ENCODE results near the gene SLC34A3. TPM values are rescaled to one million over a fixed set of nuclear protein-coding genes. Genes with fewer than 3 reads are reported as not detected.
A peak's percentile ranks its signal among the peaks of the same experiment; 100 is the strongest.

The SLC34A3 gene
- total RNA-seq, 2 donors from 2014 or later: 0.54 TPM; not detected in 1

DNA sequence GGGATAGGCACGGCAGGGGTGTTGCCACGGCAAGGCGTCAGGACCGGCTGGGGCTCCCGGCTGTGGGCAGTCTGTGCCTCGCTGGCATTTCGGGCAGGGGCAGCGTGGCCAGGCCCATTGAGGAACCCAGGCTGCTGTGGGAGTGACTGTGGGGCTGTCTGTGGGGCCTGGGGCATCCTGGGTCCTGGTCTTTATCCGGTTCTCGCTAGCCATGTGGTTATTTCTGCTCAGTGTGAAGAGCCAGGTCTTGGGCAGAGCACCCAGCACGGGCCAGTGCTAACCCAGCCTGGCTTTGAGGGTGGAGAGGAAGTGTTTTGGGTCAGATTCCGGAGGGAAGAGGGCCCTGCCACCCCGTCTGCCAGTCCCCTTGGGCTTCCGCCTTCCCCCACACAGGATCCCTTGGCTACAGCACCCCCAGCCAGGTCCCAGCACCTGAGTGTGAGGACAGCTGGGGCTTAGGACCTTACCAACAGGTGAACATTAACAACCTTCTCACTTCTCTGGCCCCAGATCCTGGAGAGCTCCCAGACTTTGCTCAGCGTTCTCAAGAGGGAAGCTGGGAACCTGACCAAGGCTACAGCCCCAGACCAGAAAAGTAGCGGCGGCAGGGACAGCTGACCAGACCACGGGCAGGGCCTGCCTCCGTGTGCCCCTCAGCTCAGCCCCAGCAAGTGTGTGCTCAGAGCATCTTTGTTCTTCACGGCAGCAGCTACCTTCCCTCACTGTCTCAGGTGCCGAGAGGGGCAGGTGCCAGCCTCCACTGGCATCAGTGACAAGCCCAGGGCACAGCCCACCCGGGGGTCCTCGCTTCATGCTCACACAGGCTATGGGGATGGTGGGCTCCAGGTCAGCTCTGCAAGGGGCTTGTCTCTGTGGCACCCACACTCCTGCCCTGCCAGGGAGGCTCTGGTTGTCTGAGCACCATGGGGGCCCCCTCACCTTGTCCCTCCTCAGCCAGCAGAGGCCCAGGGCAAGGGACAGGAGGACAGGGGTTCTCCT lies 41.1 kb upstream of the SLC34A3 start:
- DNase-seq (ENCODE audit: low spot score): no peak
- H3K36me3 ChIP-seq: peaks cover 21% of the 10 kb centered on the region
- H3K27ac ChIP-seq: peak overlapping the region; percentile 93
- peaks cover 30 to 39% of the 10 kb centered on the region in 2 donors for H3K4me1 ChIP-seq (ENCODE audit: control insufficient read depth in 1 of 2, low read depth in 2 of 2)
- TF ChIP-seq CTCF (IDR thresholded peaks at IDR 0.05): no peak
- ATAC-seq (ENCODE audit: insufficient number of reproducible peaks, low FRiP score, low read depth): no peak
- no peaks in the 10 kb centered on the region for H3K27me3 ChIP-seq (replicated peaks; ENCODE audit: insufficient read depth)
- no peaks in the 10 kb centered on the region for H3K9me3 ChIP-seq
- H3K4me3 ChIP-seq: peak overlapping the region; percentile 84

GRCh38 chr9:137190315-137190856 lies 40.3 kb upstream of the SLC34A3 start:
- Histone ChIP-seq H3K4me3 (no peak overlapping the region), H3K27me3 (replicated peaks; ENCODE audit: insufficient read depth) (no peaks in the 10 kb centered on the region), H3K9me3 (no peaks in the 10 kb centered on the region), H3K36me3 (peaks cover 19% of the 10 kb centered on the region), H3K4me1 (ENCODE audit: control insufficient read depth in 1 of 2, low read depth in 2 of 2) (peaks cover 30 to 39% of the 10 kb centered on the region in 2 donors), H3K27ac (peak overlapping the region in 1 of 2 donors; percentile 93)
- DNase-seq (ENCODE audit: low spot score): no peak
- TF ChIP-seq CTCF (IDR thresholded peaks at IDR 0.05): no peak
- ATAC-seq (ENCODE audit: insufficient number of reproducible peaks, low FRiP score, low read depth): no peak

GRCh38 chr9:137191245-137191644 lies 39.5 kb upstream of the SLC34A3 start:
- TF ChIP-seq CTCF (IDR thresholded peaks at IDR 0.05): no peak
- H3K27me3 ChIP-seq (replicated peaks; ENCODE audit: insufficient read depth): no peaks in the 10 kb centered on the region
- no peaks in the 10 kb centered on the region for H3K9me3 ChIP-seq
- no peak overlapping the region for H3K4me3 ChIP-seq
- ATAC-seq (ENCODE audit: insufficient number of reproducible peaks, low FRiP score, low read depth) (no peak), DNase-seq (ENCODE audit: low spot score) (no peak)
- peaks cover 28 to 34% of the 10 kb centered on the region in 2 donors for H3K4me1 ChIP-seq (ENCODE audit: control insufficient read depth in 1 of 2, low read depth in 2 of 2)
- H3K27ac ChIP-seq: no peak overlapping the region
- H3K36me3 ChIP-seq: peaks cover 15% of the 10 kb centered on the region

DNA sequence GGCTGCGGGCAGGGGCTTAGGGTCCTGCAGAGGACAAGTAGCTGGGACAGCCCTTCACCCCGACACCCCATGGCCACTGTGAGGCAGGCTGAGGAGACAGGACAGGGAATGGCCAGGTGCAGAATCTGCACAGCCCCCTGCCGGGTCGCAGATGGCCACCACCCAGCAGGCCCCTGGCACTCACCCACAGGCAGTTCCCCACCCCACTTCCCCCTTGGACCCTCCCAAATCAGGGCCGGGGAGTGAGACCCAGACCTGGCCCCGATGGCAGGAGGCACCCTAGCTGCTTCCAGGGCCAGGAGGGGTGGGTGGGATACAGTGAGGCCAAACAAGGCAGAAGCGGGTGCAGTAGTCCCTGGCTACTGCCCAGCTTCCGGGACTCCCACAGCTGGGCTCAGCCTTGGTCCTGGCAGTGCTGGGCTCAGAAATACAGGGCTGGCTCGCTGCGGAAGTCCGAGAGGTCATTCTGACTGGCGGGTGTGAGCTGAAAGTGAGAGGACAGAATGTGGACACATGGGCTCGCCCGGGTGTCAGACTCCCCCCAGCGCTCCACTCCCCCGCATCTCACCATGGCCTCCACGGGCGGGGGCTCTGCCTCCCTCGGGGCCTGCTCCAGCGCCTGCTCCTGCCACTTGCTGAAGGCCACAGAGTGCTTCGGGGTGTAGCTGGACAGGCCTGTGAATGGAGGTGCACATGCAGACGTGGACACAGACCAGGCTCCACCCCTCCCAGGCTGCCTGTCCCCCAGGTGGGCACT lies 38.8 kb upstream of the SLC34A3 start:
- ATAC-seq (ENCODE audit: insufficient number of reproducible peaks, low FRiP score, low read depth) (no peak), DNase-seq (ENCODE audit: low spot score) (no peak)
- Histone ChIP-seq H3K4me3 (no peak overlapping the region), H3K27ac (no peak overlapping the region), H3K36me3 (peaks cover 15% of the 10 kb centered on the region), H3K9me3 (no peaks in the 10 kb centered on the region), H3K4me1 (ENCODE audit: control insufficient read depth in 1 of 2, low read depth in 2 of 2) (peaks cover 22 to 27% of the 10 kb centered on the region in 2 donors), H3K27me3 (replicated peaks; ENCODE audit: insufficient read depth) (no peaks in the 10 kb centered on the region)
- TF ChIP-seq CTCF (IDR thresholded peaks at IDR 0.05): no peak

- peaks cover 16 to 24% of the 10 kb centered on the region in 2 donors for H3K4me1 ChIP-seq (ENCODE audit: control insufficient read depth in 1 of 2, low read depth in 2 of 2)
- H3K36me3 ChIP-seq: peaks cover 15% of the 10 kb centered on the region
- no peaks in the 10 kb centered on the region for H3K9me3 ChIP-seq
- no peak overlapping the region for H3K27ac ChIP-seq
- DNase-seq (ENCODE audit: low spot score): no peak
- no peak overlapping the region for H3K4me3 ChIP-seq
- H3K27me3 ChIP-seq (replicated peaks; ENCODE audit: insufficient read depth): no peaks in the 10 kb centered on the region
- TF ChIP-seq CTCF (IDR thresholded peaks at IDR 0.05): no peak
- no peak for ATAC-seq (ENCODE audit: insufficient number of reproducible peaks, low FRiP score, low read depth)
Observed at GRCh38 chr9:137192448-137192780, 38.3 kb upstream of the SLC34A3 start.

All from thoracic aorta (tissue), 2 donors.